Body of pancreas (tissue), 4 donors: ENCODE results near the gene NKD1. TPM values are rescaled to one million over a fixed set of nuclear protein-coding genes. Genes with fewer than 3 reads are reported as not detected.
A peak's percentile ranks its signal among the peaks of the same experiment; 100 is the strongest.

Experiments
- ATAC-seq: fragments of 150-250 bp; one replicate; pipeline ENCODE4 v1.9.1; 2016
- DNase-seq, 4 donors: peaks; one replicate each; pipeline ENCODE4 v3.0.0-alpha.2; 2019
- H3K27ac ChIP-seq, 4 donors: fragments of 200-600 bp; sonication (generic); 1 replicate in 3 of 4; 2 replicates in 1 of 4; pipeline versions ENCODE4 v1.5.1 to v1.6.1; 2016 to 2019; ENCODE audit warnings: mild to moderate bottlenecking in 1 of 4, mixed read lengths in 1 of 4, moderate library complexity in 1 of 4
- H3K27me3 ChIP-seq, 2 donors: fragments of 200-600 bp; sonication (generic); one replicate each; pipeline ENCODE4 v1.6.0; 2016; ENCODE audit warnings: mild to moderate bottlenecking in 1 of 2
- H3K36me3 ChIP-seq, 2 donors: fragments of 200-600 bp; sonication (generic); replicated peaks in 1 of 2; 2 replicates each; pipeline ENCODE4 v1.5.1; 2016; ENCODE audit warnings: low read depth in 2 of 2; ENCODE audit not compliant: insufficient read depth in 1 of 2
- H3K4me1 ChIP-seq: fragments of 200-600 bp; sonication (generic); one replicate; pipeline ENCODE4 v1.6.0; 2016
- H3K4me3 ChIP-seq, 2 donors: fragments of 200-600 bp; sonication (generic); 1 replicate in 1 of 2; 2 replicates in 1 of 2; pipeline ENCODE4 v1.5.1; 2016 to 2019
- H3K9me3 ChIP-seq, 3 donors: fragments of 200-600 bp; sonication (generic); 1 replicate in 2 of 3; 2 replicates in 1 of 3; pipeline ENCODE4 v1.5.1; 2016
- POLR2A ChIP-seq, 3 donors: fragments of 450-650 bp; IDR thresholded peaks; one replicate each; pipeline ENCODE4 v1.6.1; 2016; ENCODE audit warnings: antibody characterized with exemption in 3 of 3, mild to moderate bottlenecking in 2 of 3
- WGBS, 2 donors: methylation state at CpG; one replicate each; pipeline ENCODE4 v1.1.5; 2017; 5-methylcytosine and 5-hydroxymethylcytosine counted together
- intact Hi-C: fragments of 100-400 bp; cut with DNase I; formaldehyde crosslinking; loops from one replicate; pipeline ENCODE4 v1.15.1; 2023
- total RNA-seq, 2 donors: library from RNA; depleted of rRNA; stranded (reverse); fragments of >200 nt; gene quantifications; one replicate each; pipeline ENCODE4 v1.1.0, GENCODE V29; 2016
- TF ChIP-seq, protein P1 (sequence below), 7 experiments: fragments of 450-650 bp in 4 of 7; fragments of 200-600 bp in 3 of 7; sonication (generic) in 3 of 7; IDR thresholded peaks; one replicate each; pipeline ENCODE4 v1.5.1; 2016 to 2019; ENCODE audit warnings: antibody characterized with exemption in 7 of 7

Gene NKD1
- total RNA-seq, 2 donors from 2014 or later = 2.0 to 4.9 TPM

GRCh38 chr16:50642349-50642748, 94.2 kb downstream of the NKD1 start:
- ATAC-seq (no peak), DNase-seq (no peak)
- intact Hi-C loops = no loop called here
- no peak overlapping the region for H3K4me3 ChIP-seq
- no peaks in the 10 kb centered on the region for H3K27me3 ChIP-seq
- no peaks in the 10 kb centered on the region for H3K4me1 ChIP-seq
- no peak overlapping the region for H3K27ac ChIP-seq
- 93 to 97% methylated on average over 5 of the region's 5 CpGs for WGBS, 2 donors
- no peak for TF ChIP-seq POLR2A (IDR thresholded peaks at IDR 0.05)
- TF ChIP-seq, protein P1, sequence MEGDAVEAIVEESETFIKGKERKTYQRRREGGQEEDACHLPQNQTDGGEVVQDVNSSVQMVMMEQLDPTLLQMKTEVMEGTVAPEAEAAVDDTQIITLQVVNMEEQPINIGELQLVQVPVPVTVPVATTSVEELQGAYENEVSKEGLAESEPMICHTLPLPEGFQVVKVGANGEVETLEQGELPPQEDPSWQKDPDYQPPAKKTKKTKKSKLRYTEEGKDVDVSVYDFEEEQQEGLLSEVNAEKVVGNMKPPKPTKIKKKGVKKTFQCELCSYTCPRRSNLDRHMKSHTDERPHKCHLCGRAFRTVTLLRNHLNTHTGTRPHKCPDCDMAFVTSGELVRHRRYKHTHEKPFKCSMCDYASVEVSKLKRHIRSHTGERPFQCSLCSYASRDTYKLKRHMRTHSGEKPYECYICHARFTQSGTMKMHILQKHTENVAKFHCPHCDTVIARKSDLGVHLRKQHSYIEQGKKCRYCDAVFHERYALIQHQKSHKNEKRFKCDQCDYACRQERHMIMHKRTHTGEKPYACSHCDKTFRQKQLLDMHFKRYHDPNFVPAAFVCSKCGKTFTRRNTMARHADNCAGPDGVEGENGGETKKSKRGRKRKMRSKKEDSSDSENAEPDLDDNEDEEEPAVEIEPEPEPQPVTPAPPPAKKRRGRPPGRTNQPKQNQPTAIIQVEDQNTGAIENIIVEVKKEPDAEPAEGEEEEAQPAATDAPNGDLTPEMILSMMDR (IDR thresholded peaks at IDR 0.05) = no peak
- no peaks in the 10 kb centered on the region for H3K36me3 ChIP-seq
- no peaks in the 10 kb centered on the region for H3K9me3 ChIP-seq

- intact Hi-C loops = no loop called here
- Histone ChIP-seq H3K27ac (no peak overlapping the region), H3K36me3 (no peaks in the 10 kb centered on the region), H3K4me3 (no peak overlapping the region), H3K27me3 (no peaks in the 10 kb centered on the region), H3K4me1 (no peaks in the 10 kb centered on the region), H3K9me3 (no peaks in the 10 kb centered on the region)
- no peak for TF ChIP-seq POLR2A (IDR thresholded peaks at IDR 0.05)
- TF ChIP-seq, protein P1 (IDR thresholded peaks at IDR 0.05) = no peak
- 86 to 87% methylated on average over 4 of the region's 4 CpGs for WGBS, 2 donors
- DNase-seq (no peak), ATAC-seq (no peak)
These were observed 95.0 kb downstream of the NKD1 start for GRCh38 chr16:50643192-50643591.

DNA sequence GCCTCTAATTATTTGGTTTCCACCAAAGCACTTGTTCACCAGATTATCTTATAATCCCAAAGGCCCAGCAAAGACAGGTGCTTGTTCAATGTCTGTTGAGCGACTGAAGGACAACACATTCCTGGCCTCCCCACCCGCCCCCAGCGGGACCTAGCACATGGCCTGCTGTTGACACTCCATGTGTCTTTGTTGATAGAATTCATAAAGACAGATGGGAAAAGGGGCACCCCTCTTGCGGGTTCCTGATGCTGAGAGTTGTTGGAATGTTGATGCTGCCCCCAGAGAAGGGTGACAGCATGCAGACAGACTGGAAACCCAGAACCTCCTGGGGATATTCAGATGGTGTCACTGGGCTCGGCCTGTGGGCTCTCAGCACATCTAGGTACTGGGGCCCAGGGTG, 96.0 kb downstream of the NKD1 start:
- H3K27me3 ChIP-seq = no peaks in the 10 kb centered on the region
- H3K9me3 ChIP-seq = no peaks in the 10 kb centered on the region
- TF ChIP-seq, protein P1 (IDR thresholded peaks at IDR 0.05) = no peak
- TF ChIP-seq POLR2A (IDR thresholded peaks at IDR 0.05) = no peak
- intact Hi-C loops = no loop called here
- no peak overlapping the region for H3K27ac ChIP-seq
- DNase-seq = no peak
- H3K4me1 ChIP-seq = no peaks in the 10 kb centered on the region
- no peak for ATAC-seq
- 90 to 94% methylated on average over 5 of the region's 5 CpGs for WGBS, 2 donors
- H3K36me3 ChIP-seq = no peaks in the 10 kb centered on the region
- H3K4me3 ChIP-seq = no peak overlapping the region

- Histone ChIP-seq H3K27me3 (no peaks in the 10 kb centered on the region), H3K36me3 (no peaks in the 10 kb centered on the region), H3K4me1 (no peaks in the 10 kb centered on the region), H3K4me3 (no peak overlapping the region), H3K27ac (no peak overlapping the region), H3K9me3 (no peaks in the 10 kb centered on the region)
- 49 to 51% methylated on average over 6 of the region's 6 CpGs for WGBS, 2 donors
- DNase-seq = peak in 3 of 4 donors; percentile 38 to 54 (median 44)
- ATAC-seq = peak; percentile 58
- intact Hi-C loops = no loop called here
- no peak for TF ChIP-seq POLR2A (IDR thresholded peaks at IDR 0.05)
- TF ChIP-seq, protein P1 (IDR thresholded peaks at IDR 0.05) = peak in 6 of 7 experiments; percentile 14 to 52 (median 38)
These were observed 96.5 kb downstream of the NKD1 start for GRCh38 chr16:50644729-50645128.

DNA sequence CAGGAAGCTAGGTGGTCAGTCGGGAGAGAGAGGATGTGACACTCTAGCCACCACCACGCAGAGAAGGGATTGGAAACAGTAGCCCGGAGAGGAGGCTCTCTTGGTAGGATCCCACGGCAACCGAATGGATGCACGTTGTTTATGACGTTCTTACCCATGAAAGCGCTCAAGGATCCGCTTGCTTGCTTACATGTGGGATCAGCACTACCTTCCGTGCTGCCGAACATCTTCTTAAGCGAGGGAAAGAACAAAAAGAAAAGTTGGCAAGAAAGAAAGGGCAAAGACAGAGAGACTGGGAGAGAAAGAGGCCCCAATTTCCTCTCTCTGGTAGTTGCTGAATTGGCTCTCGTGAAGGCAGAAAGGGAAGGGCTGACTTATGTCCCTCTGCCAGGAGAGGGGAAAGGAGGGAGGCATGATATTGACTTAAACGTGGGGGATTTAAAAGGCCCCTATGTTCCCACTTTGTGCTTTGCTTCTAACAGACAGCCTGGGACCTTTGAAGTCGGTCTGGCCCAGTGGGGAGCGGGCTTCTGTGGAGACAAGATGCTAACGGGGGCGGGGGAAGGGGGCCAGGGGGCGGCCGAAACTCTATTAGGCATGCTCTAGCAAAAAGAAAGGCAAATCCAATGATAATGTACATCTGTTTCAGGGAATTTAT, 97.5 kb downstream of the NKD1 start:
- H3K4me3 ChIP-seq = no peak overlapping the region
- H3K36me3 ChIP-seq = no peaks in the 10 kb centered on the region
- H3K9me3 ChIP-seq = no peaks in the 10 kb centered on the region
- TF ChIP-seq, protein P1 (IDR thresholded peaks at IDR 0.05) = no peak
- TF ChIP-seq POLR2A (IDR thresholded peaks at IDR 0.05) = no peak
- ATAC-seq (no peak), DNase-seq (no peak)
- no peak overlapping the region for H3K27ac ChIP-seq
- no peaks in the 10 kb centered on the region for H3K27me3 ChIP-seq
- H3K4me1 ChIP-seq = no peaks in the 10 kb centered on the region
- intact Hi-C loops = no loop called here
- WGBS, 2 donors = 82 to 87% methylated on average over 20 of the region's 20 CpGs
